K562 (cell line): ENCODE data around the gene SNX18. TPM values are rescaled to one million over a fixed set of nuclear protein-coding genes. Genes with fewer than 3 reads are reported as not detected.

ENCODE experiments used
- ATAC-seq: fragments of 200-7000 bp; cut with Tn5 transposase; 3 replicates; pipeline ENCODE4 v1.9.1; 2020; ENCODE audit warnings: moderate library complexity
- BruUV-seq: library from RNA; stranded (reverse); fragments of 400-500 nt; replicated peaks from 2 replicates; lab custom pipeline; 2021; lab: Mats Ljungman, UMichigan
- CTCF ChIA-PET: fragments of 300-600 bp; formaldehyde crosslinking; extraction: SDS; loops from one replicate; lab custom pipeline; 2021; ENCODE audit warnings: low intra/inter-chr PET ratio; lab: Yijun Ruan, JAX
- POLR2A ChIA-PET: fragments of 300-600, 350-650 bp; sonication (Branson Sonifier 250); formaldehyde crosslinking; extraction: SDS; loops from one replicate; lab custom pipeline; 2021; ENCODE audit warnings: antibody characterized with exemption, inconsistent platforms; lab: Yijun Ruan, JAX
- DNase-seq, 4 experiments: peaks; one replicate each; pipeline versions ENCODE4 v3.0.0 to v3.0.0-alpha.2; 2011 to 2018; ENCODE audit warnings: low spot score in 3 of 4, mixed read lengths in 3 of 4; ENCODE audit errors: extremely low read depth in 1 of 4
- FAIRE-seq: peaks from 2 replicates; lab custom pipeline; 2011; peaks lifted over from hg19 to GRCh38; lab: Jason Lieb, UNC
- H2AFZ ChIP-seq: 2 replicates; pipeline ENCODE4 v1.6.0; 2011; ENCODE audit warnings: low read depth, low read length, control low read depth, inconsistent platforms
- H3K27ac ChIP-seq: fragments of 200-600 bp; 3 replicates; pipeline ENCODE4 v1.8.0; 2011; ENCODE audit warnings: low read depth, mild to moderate bottlenecking, control low read depth, inconsistent platforms, low read length, moderate library complexity, mixed read lengths; ENCODE audit errors: extremely low read depth
- H3K27me3 ChIP-seq, 2 experiments: fragments of 300-600 bp in 1 of 2; 2 replicates in 1 of 2; 3 replicates in 1 of 2; pipeline versions ENCODE4 v1.6.0 to v1.8.0; 2011; ENCODE audit warnings: inconsistent platforms in 2 of 2, low read length in 2 of 2, mild to moderate bottlenecking in 1 of 2, mixed read lengths in 1 of 2, moderate library complexity in 1 of 2; ENCODE audit not compliant: control insufficient read depth in 2 of 2, insufficient read depth in 2 of 2
- H3K36me3 ChIP-seq: fragments of 300-600 bp; 3 replicates; pipeline ENCODE4 v1.8.0; 2011; ENCODE audit warnings: mild to moderate bottlenecking, low read length, inconsistent platforms; ENCODE audit not compliant: control insufficient read depth, insufficient read depth
- H3K4me1 ChIP-seq, 2 experiments: fragments of 200-600 bp in 1 of 2; replicated peaks in 1 of 2; 2 replicates in 1 of 2; 3 replicates in 1 of 2; pipeline versions ENCODE4 v1.5.1 to v1.8.0; 2011; ENCODE audit warnings: inconsistent platforms in 2 of 2, low read length in 2 of 2, mild to moderate bottlenecking in 1 of 2, mixed read lengths in 1 of 2, moderate library complexity in 1 of 2; ENCODE audit not compliant: control insufficient read depth in 2 of 2, insufficient read depth in 2 of 2
- H3K4me2 ChIP-seq: 2 replicates; pipeline ENCODE4 v1.6.1; 2011; ENCODE audit warnings: low read length, control low read depth, inconsistent platforms, mixed read lengths; ENCODE audit not compliant: insufficient read depth
- H3K4me3 ChIP-seq: fragments of 200-600 bp; sonication (generic), shearing (Covaris generic); 2 replicates; pipeline ENCODE4 v1.5.1; 2016; ENCODE audit warnings: control low read depth, inconsistent platforms
- H3K79me2 ChIP-seq: fragments of 200-600 bp; 3 replicates; pipeline ENCODE4 v1.8.0; 2011; ENCODE audit warnings: low read length, inconsistent platforms; ENCODE audit not compliant: control insufficient read depth, insufficient read depth
- H3K9ac ChIP-seq, 2 experiments: 2 replicates each; pipeline versions ENCODE4 v1.6.0 to v1.6.1; 2011; ENCODE audit warnings: low read depth in 2 of 2, low read length in 2 of 2, control low read depth in 1 of 2, inconsistent platforms in 1 of 2, mild to moderate bottlenecking in 1 of 2, mixed read lengths in 1 of 2; ENCODE audit not compliant: insufficient read depth in 1 of 2
- H3K9me1 ChIP-seq: one replicate; pipeline ENCODE4 v1.6.0; 2011; ENCODE audit warnings: inconsistent platforms, mild to moderate bottlenecking, low read length, moderate library complexity; ENCODE audit not compliant: control insufficient read depth, insufficient read depth
- H3K9me3 ChIP-seq: replicated peaks from 2 replicates; pipeline ENCODE4 v1.5.1; 2011; ENCODE audit warnings: low read depth, low read length, inconsistent platforms; ENCODE audit not compliant: control insufficient read depth, insufficient read depth
- H4K20me1 ChIP-seq: replicated peaks from 2 replicates; pipeline ENCODE4 v1.6.1; 2011; ENCODE audit warnings: low read length, inconsistent platforms, mixed read lengths; ENCODE audit not compliant: control insufficient read depth, insufficient read depth
- ARNT ChIP-seq, 2 experiments: fragments of 450-650 bp; IDR thresholded peaks; 2 replicates each; pipeline ENCODE4 v1.6.1; 2016; ENCODE audit warnings: mild to moderate bottlenecking in 1 of 2
- CBX3 ChIP-seq, 2 experiments: IDR thresholded peaks; 1 replicate in 1 of 2; 2 replicates in 1 of 2; pipeline ENCODE4 v1.6.1; 2012; ENCODE audit warnings: inconsistent platforms in 2 of 2, low read length in 2 of 2, borderline replicate concordance in 1 of 2, control low read depth in 1 of 2
- DIDO1 ChIP-seq: fragments of 450-650 bp; IDR thresholded peaks from 2 replicates; pipeline ENCODE4 v1.6.1; 2016; ENCODE audit warnings: low read depth, missing biosample characterization, missing genetic modification characterization
- ETS2 ChIP-seq: IDR thresholded peaks from 2 replicates; pipeline ENCODE4 v1.6.1; 2016; ENCODE audit warnings: borderline replicate concordance, missing genetic modification characterization, mild to moderate bottlenecking, moderate library complexity, missing compliant biosample characterization; ENCODE audit not compliant: poor library complexity, severe bottlenecking
- HES1 ChIP-seq: fragments of 450-650 bp; IDR thresholded peaks from 2 replicates; pipeline ENCODE4 v1.6.1; 2016; ENCODE audit warnings: low read depth, mild to moderate bottlenecking, moderate library complexity
- HMBOX1 ChIP-seq: sonication (generic); IDR thresholded peaks from 2 replicates; pipeline ENCODE4 v1.6.1; 2016
- JUN ChIP-seq, 2 experiments: sonication (generic) in 1 of 2; formaldehyde crosslinking in 1 of 2; IDR thresholded peaks; 2 replicates each; pipeline versions ENCODE4 v1.6.1 to v1.8.0; 2012 to 2022; ENCODE audit warnings: borderline replicate concordance in 2 of 2, mild to moderate bottlenecking in 2 of 2, improper control_type of control experiment in 1 of 2, low read depth in 1 of 2, low read length in 1 of 2, missing genetic modification reagents in 1 of 2
- KHSRP ChIP-seq: fragments of 450-650 bp; IDR thresholded peaks from 2 replicates; pipeline ENCODE4 v1.6.1; 2017
- NR2C1 ChIP-seq, 2 experiments: fragments of 450-650 bp; IDR thresholded peaks; 2 replicates each; pipeline ENCODE4 v1.6.1; 2017; ENCODE audit warnings: mild to moderate bottlenecking in 2 of 2, antibody characterized with exemption in 1 of 2, inconsistent platforms in 1 of 2, missing compliant biosample characterization in 1 of 2, missing genetic modification characterization in 1 of 2
- PHF8 ChIP-seq: fragments of 200-600 bp; sonication (generic); IDR thresholded peaks from 2 replicates; pipeline ENCODE4 v1.6.1; 2012; ENCODE audit warnings: mixed run types, mild to moderate bottlenecking, inconsistent platforms, low read length, moderate library complexity, borderline replicate concordance
- RBM15 ChIP-seq: fragments of 200-400 bp; formaldehyde crosslinking; IDR thresholded peaks from 2 replicates; pipeline ENCODE4 v1.6.1; 2018; ENCODE audit warnings: mild to moderate bottlenecking, low read length, moderate library complexity; ENCODE audit not compliant: insufficient read depth
- SMARCA4 ChIP-seq: fragments of 450-650 bp; IDR thresholded peaks from 2 replicates; pipeline ENCODE4 v1.6.1; 2016
- SMARCC2 ChIP-seq: fragments of 450-650 bp; IDR thresholded peaks from 2 replicates; pipeline ENCODE4 v1.6.1; 2017; ENCODE audit warnings: antibody characterized with exemption, moderate library complexity, mild to moderate bottlenecking, low read depth
- STAG1 ChIP-seq: sonication (generic); formaldehyde crosslinking; IDR thresholded peaks from 2 replicates; pipeline ENCODE4 v1.5.0; 2020; ENCODE audit warnings: missing genetic modification reagents, borderline replicate concordance
- ZFP36 ChIP-seq: fragments of 150-350 bp; IDR thresholded peaks from 2 replicates; pipeline ENCODE4 v1.6.1; 2018; ENCODE audit warnings: low read length, low read depth; ENCODE audit not compliant: partially characterized antibody
- ZNF184 ChIP-seq: sonication (generic); formaldehyde crosslinking; IDR thresholded peaks from 2 replicates; pipeline ENCODE4 v1.5.0; 2020; ENCODE audit warnings: missing genetic modification reagents
- ZNF253 ChIP-seq: fragments of 250-450 bp; sonication (Bioruptor Pico); conservative IDR thresholded peaks from 2 replicates; pipeline ENCODE4 v1.6.1; 2021; ENCODE audit warnings: mild to moderate bottlenecking
- ZNF511 ChIP-seq: sonication (generic); formaldehyde crosslinking; IDR thresholded peaks from 2 replicates; pipeline ENCODE4 v1.8.0; 2022; ENCODE audit warnings: mild to moderate bottlenecking, missing genetic modification reagents
- WGBS: fragments of 100-300 bp; shearing (Covaris generic); methylation state at CpG from one replicate; pipeline ENCODE4 v1.1.6; 2016; ENCODE audit warnings: low coverage, mixed read lengths; ENCODE audit not compliant: insufficient coverage; ENCODE audit errors: missing lambda C conversion rate; 5-methylcytosine and 5-hydroxymethylcytosine counted together
- in situ Hi-C: fragments of 300-500 bp; cut with MboI; formaldehyde crosslinking; loops from 4 replicates; pipeline ENCODE4 v1.15.0; 2018; ENCODE audit warnings: inconsistent platforms, mixed read lengths
- intact Hi-C: fragments of 100-400 bp; cut with micrococcal nuclease; formaldehyde crosslinking; loops from 2 replicates; pipeline ENCODE4 v1.14.2; 2022
- polyA plus RNA-seq, 8 experiments: library from polyadenylated mRNA; depleted of rRNA in 4 of 8; stranded (reverse) in 5 of 8; unstranded in 3 of 8; fragments of >200 nt; fragmentation: Nextera tagmentation in 2 of 8; fragmentation: Illumina TruSeq in 1 of 8; extraction: Ambion mirVana in 2 of 8; extraction: Trizol in 1 of 8; gene quantifications; 2 replicates each; pipeline versions ENCODE4 v1.2.1 to v1.2.3, GENCODE V29; 2011 to 2014; ENCODE audit warnings: inconsistent platforms in 1 of 8, missing spikeins in 1 of 8
- total RNA-seq, 7 experiments: library from RNA; depleted of rRNA in 6 of 7; stranded (reverse); fragments of >200 nt in 6 of 7; fragmentation: Illumina TruSeq in 2 of 7; extraction: Trizol in 2 of 7; gene quantifications; 2 replicates each; pipeline versions ENCODE4 v1.2.1 to v1.2.3, GENCODE V29; 2011 to 2021; ENCODE audit warnings: low replicate concordance in 1 of 7

Gene SNX18
- total and polyA plus RNA-seq, 9 of the 15 experiments (the other 6 are each of a cell fraction or from before 2014, with no cell fraction given): 2.3 to 8.8 (median 6.0) TPM

- TF ChIP-seq HMBOX1 (no peak), HES1 (no peak)
These were observed 11.2 kb downstream of the SNX18 start (continued) for GRCh38 chr5:54528633-54529209.

- H3K27me3 ChIP-seq: no peaks in the 10 kb centered on the region
- no peak overlapping the region for H2AFZ ChIP-seq
- H3K4me3 ChIP-seq: no peak overlapping the region
- BruUV-seq: no TSS peak
- H4K20me1 ChIP-seq: peaks cover 4% of the 10 kb centered on the region; the same call in 1 of the 2 replicates
- no peaks in the 10 kb centered on the region for H3K9me3 ChIP-seq
- H3K27ac ChIP-seq: no peak overlapping the region
- in situ Hi-C loops (no loop called here), intact Hi-C loops (no loop called here)
- ChIA-PET POLR2A (interaction anchor here (1.3 kb wide), 1 partner anchor 9 kb away, joined by 3 read pairs; no protein-coding TSS in a partner anchor), CTCF (no interaction called here)
- ATAC-seq: no peak
- no peak overlapping the region for H3K9ac ChIP-seq
- H3K79me2 ChIP-seq: no peaks in the 10 kb centered on the region
- H3K9me1 ChIP-seq: no peaks in the 10 kb centered on the region
- H3K36me3 ChIP-seq: no peaks in the 10 kb centered on the region
- WGBS: 54% methylated on average over 2 of the region's 2 CpGs
- DNase-seq: no peak
- no peak for FAIRE-seq
- H3K4me2 ChIP-seq: no peak overlapping the region
- no peak for TF ChIP-seq RBM15
- TF ChIP-seq ZNF253 (CRISPR knock-in tag): no peak
- TF ChIP-seq KHSRP: no peak
- no peak for TF ChIP-seq ZNF511 (CRISPR knock-in tag)
- TF ChIP-seq PHF8: no peak
- no peak for TF ChIP-seq ETS2 (tag)
- no peak for TF ChIP-seq ZFP36
- no peak for TF ChIP-seq JUN (IDR thresholded peaks at IDR 0.05; ENCODE audit: borderline replicate concordance, low read depth, low read length)
- TF ChIP-seq JUN (CRISPR knock-in tag; IDR thresholded peaks at IDR 0.05; ENCODE audit: borderline replicate concordance): no peak
- no peak for TF ChIP-seq ZNF184 (CRISPR knock-in tag)
- no peak for TF ChIP-seq NR2C1 (IDR thresholded peaks at IDR 0.05)
- no peak for TF ChIP-seq NR2C1 (tag; IDR thresholded peaks at IDR 0.05)
- no peak for TF ChIP-seq SMARCA4
- TF ChIP-seq ARNT (IDR thresholded peaks at IDR 0.05): no peak
- TF ChIP-seq CBX3 (IDR thresholded peaks at IDR 0.05; ENCODE audit: borderline replicate concordance in 1 of 2, low read length in 2 of 2): no peak
- TF ChIP-seq SMARCC2: no peak
- TF ChIP-seq DIDO1: no peak
- TF ChIP-seq STAG1 (CRISPR knock-in tag): no peak
- peaks cover 3 to 4% of the 10 kb centered on the region in 2 experiments; a peak in 4 of 5 replicates for H3K4me1 ChIP-seq
These were observed 12.0 kb downstream of the SNX18 start for GRCh38 chr5:54529565-54529964.
